Stomach (tissue), 19 donors: ENCODE data around the gene OR1L1. TPM values are rescaled to one million over a fixed set of nuclear protein-coding genes. Genes with fewer than 3 reads are reported as not detected.

Experiments
- DNase-seq, 2 donors: peaks; one replicate each; pipeline versions ENCODE4 v3.0.0 to v3.0.0-alpha.2; 2013 to 2019
- H3K27ac ChIP-seq, 5 donors: fragments of 200-600 bp in 4 of 5; sonication (generic) in 4 of 5; one replicate each; pipeline ENCODE4 v1.5.1; 2013 to 2019; ENCODE audit warnings: mild to moderate bottlenecking in 1 of 5, moderate library complexity in 1 of 5
- H3K27me3 ChIP-seq, 3 donors: fragments of 200-600 bp; sonication (generic); one replicate each; pipeline ENCODE4 v1.5.1; 2017 to 2019; ENCODE audit warnings: mixed run types in 1 of 3
- H3K36me3 ChIP-seq, 4 donors: fragments of 200-600 bp; sonication (generic); 1 replicate in 3 of 4; 2 replicates in 1 of 4; pipeline ENCODE4 v1.5.1; 2016 to 2019
- H3K4me1 ChIP-seq, 4 donors: fragments of 200-600 bp; sonication (generic); one replicate each; pipeline ENCODE4 v1.5.1; 2016 to 2019
- H3K4me3 ChIP-seq, 4 donors: fragments of 200-600 bp; sonication (generic) in 3 of 4; one replicate each; pipeline ENCODE4 v1.5.1; 2016 to 2019; ENCODE audit warnings: mild to moderate bottlenecking in 1 of 4
- H3K9me3 ChIP-seq, 4 donors: fragments of 200-600 bp; sonication (generic); one replicate each; pipeline ENCODE4 v1.5.1; 2016 to 2019
- CTCF ChIP-seq, 7 experiments: fragments of 450-650 bp in 4 of 7; fragments of 200-600 bp in 3 of 7; sonication (generic) in 3 of 7; IDR thresholded peaks; one replicate each; pipeline ENCODE4 v1.5.1; 2016 to 2019; ENCODE audit warnings: antibody characterized with exemption in 7 of 7, control low read depth in 2 of 7, mild to moderate bottlenecking in 1 of 7
- EP300 ChIP-seq: sonication (generic); formaldehyde crosslinking; IDR thresholded peaks from one replicate; pipeline ENCODE4 v1.6.1; 2017; ENCODE audit warnings: antibody characterized with exemption
- POLR2A ChIP-seq, 4 donors: fragments of 450-650 bp; IDR thresholded peaks; one replicate each; pipeline ENCODE4 v1.6.1; 2016; ENCODE audit warnings: antibody characterized with exemption in 4 of 4, control low read depth in 2 of 4, mild to moderate bottlenecking in 1 of 4, moderate library complexity in 1 of 4
- POLR2AphosphoS5 ChIP-seq, 3 donors: sonication (generic); formaldehyde crosslinking; IDR thresholded peaks; one replicate each; pipeline ENCODE4 v1.6.1; 2016; ENCODE audit warnings: antibody characterized with exemption in 3 of 3
- WGBS, 5 donors: extraction: QIAGEN DNeasy Blood & Tissue Kit in 3 of 5; methylation state at CpG; one replicate each; pipeline versions ENCODE4 v1.1.5 to v1.1.7; 2013 to 2018; 5-methylcytosine and 5-hydroxymethylcytosine counted together
- intact Hi-C: fragments of 100-400 bp; cut with DNase I; formaldehyde crosslinking; loops from one replicate; pipeline ENCODE4 v1.15.1; 2023; ENCODE audit warnings: low total_unique reads
- long read RNA-seq, 10 donors: transcript quantifications; one replicate each; lab custom pipeline, GENCODE V29; 2026
- polyA plus RNA-seq, 3 donors: library from polyadenylated mRNA; stranded (reverse); fragments of 200-250 nt; gene quantifications; one replicate each; pipeline ENCODE4 v1.2.3, GENCODE V29; 2013
- total RNA-seq, 5 donors: library from RNA; depleted of rRNA; stranded (reverse); fragments of >200 nt; gene quantifications; one replicate each; pipeline versions ENCODE4 v1.1.0 to v1.2.3, GENCODE V29; 2014 to 2016
- donor health status: healthy with polysubstance abuse.
- donor health status: Bipolar disorder and iron deficiency.
- donor health status: healthy.

The OR1L1 gene, protein sequence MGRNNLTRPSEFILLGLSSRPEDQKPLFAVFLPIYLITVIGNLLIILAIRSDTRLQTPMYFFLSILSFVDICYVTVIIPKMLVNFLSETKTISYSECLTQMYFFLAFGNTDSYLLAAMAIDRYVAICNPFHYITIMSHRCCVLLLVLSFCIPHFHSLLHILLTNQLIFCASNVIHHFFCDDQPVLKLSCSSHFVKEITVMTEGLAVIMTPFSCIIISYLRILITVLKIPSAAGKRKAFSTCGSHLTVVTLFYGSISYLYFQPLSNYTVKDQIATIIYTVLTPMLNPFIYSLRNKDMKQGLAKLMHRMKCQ
- not detected for total RNA-seq
- not detected for polyA plus RNA-seq
- long read RNA-seq, donor 1 = 0 reads
- long read RNA-seq, donor 2 = 0 reads
- long read RNA-seq, donor 3 = 0 reads
- long read RNA-seq, donor 4 = 0 reads
- long read RNA-seq, donor 5 = 0 reads
- long read RNA-seq, donor 6 = 0 reads
- long read RNA-seq, donor 7 = 0 reads
- long read RNA-seq, donor 8 = 0 reads
- long read RNA-seq, donor 9 = 0 reads
- long read RNA-seq, donor 10 = 0 reads

DNA sequence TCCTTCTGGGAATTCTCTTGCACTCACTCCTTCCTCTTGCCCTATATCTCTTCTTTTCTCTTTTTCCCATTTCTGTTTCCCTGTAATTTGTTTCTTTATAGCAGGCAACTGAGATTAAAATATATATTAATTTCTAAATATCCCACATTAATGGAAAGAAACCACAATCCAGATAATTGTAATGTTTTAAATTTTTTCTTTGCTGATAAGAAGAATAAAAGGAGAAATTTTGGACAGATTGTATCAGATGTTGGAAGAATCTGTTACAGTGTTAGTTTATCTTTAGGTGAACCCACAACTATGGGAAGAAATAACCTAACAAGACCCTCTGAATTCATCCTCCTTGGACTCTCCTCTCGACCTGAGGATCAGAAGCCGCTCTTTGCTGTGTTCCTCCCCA, at the start of gene OR1L1:
TSS of gene OR1L1 (plus strand) at position 301 of the 400 bp plus-strand sequence. CDS start at position 301, 0 bp downstream.
- Histone ChIP-seq H3K9me3 (peaks cover 0 to 8% (median 5%) of the 10 kb centered on the region in 4 donors), H3K4me1 (no peaks in the 10 kb centered on the region), H3K27me3 (no peaks in the 10 kb centered on the region), H3K36me3 (no peaks in the 10 kb centered on the region), H3K27ac (no peak within 1 kb of the TSS), H3K4me3 (no peak within 1 kb of the TSS)
- 50 to 56% (median 56%) methylated on average over 2 of the region's 2 CpGs for WGBS, 5 donors
- intact Hi-C loops = no loop called here
- DNase-seq = no peak
- TF ChIP-seq CTCF (IDR thresholded peaks at IDR 0.05) (no peak), EP300 (no peak), POLR2AphosphoS5 (IDR thresholded peaks at IDR 0.05) (no peak), POLR2A (IDR thresholded peaks at IDR 0.05) (no peak)

GRCh38 chr9:122614362-122614761, 47.2 kb upstream of the OR1L1 start, which contains the start of gene OR1Q1:
Gene OR1Q1, plus strand, starts transcription at chr9:122614738. Its CDS starts 0 bp downstream, at chr9:122614738.
- no peak for DNase-seq
- no peaks in the 10 kb centered on the region for H3K27me3 ChIP-seq
- WGBS, 5 donors = 83 to 96% (median 90%) methylated on average over 1 of the region's 1 CpG
- H3K36me3 ChIP-seq = no peaks in the 10 kb centered on the region
- H3K4me1 ChIP-seq = no peaks in the 10 kb centered on the region
- no peak within 1 kb of the TSS for H3K27ac ChIP-seq
- intact Hi-C loops = no loop called here
- peaks cover 0 to 16% (median 2%) of the 10 kb centered on the region in 4 donors for H3K9me3 ChIP-seq
- no peak for TF ChIP-seq EP300
- no peak within 1 kb of the TSS for H3K4me3 ChIP-seq

GRCh38 chr9:122619996-122620395, 41.5 kb upstream of the OR1L1 start:
- Histone ChIP-seq H3K4me1 (no peaks in the 10 kb centered on the region), H3K27ac (no peak overlapping the region), H3K9me3 (peaks cover 0 to 16% (median 2%) of the 10 kb centered on the region in 4 donors), H3K27me3 (no peaks in the 10 kb centered on the region), H3K36me3 (no peaks in the 10 kb centered on the region), H3K4me3 (no peak overlapping the region)
- intact Hi-C loops = no loop called here
- whole genome bisulfite sequencing, 5 donors = 59 to 77% (median 70%) methylated on average over 7 of the region's 7 CpGs
- TF ChIP-seq CTCF (IDR thresholded peaks at IDR 0.05) (no peak), POLR2A (IDR thresholded peaks at IDR 0.05) (no peak), POLR2AphosphoS5 (IDR thresholded peaks at IDR 0.05) (no peak), EP300 (no peak)
- no peak for DNase-seq

DNA sequence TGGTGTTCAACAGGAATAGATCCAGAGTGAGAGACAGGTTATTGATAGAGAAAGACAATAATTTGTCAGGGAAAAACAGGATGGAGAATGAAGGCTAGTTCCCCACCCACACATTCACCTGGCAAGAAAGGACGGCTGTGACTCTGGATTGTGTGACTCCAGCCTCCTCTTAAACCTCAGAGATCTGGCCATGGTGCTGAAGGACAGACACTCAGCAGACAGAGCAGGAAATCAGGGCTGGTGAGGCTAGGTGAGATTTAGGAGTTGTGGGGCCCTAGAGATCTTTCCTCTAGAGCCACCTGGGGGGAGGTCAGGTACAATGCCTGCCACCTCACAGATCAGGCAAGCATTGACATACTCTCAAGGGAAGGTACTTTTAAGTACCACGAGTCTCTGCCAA, 19.3 kb upstream of the OR1L1 start:
- H3K4me3 ChIP-seq = no peak overlapping the region
- TF ChIP-seq EP300 (no peak), POLR2AphosphoS5 (IDR thresholded peaks at IDR 0.05) (no peak), POLR2A (IDR thresholded peaks at IDR 0.05) (no peak), CTCF (IDR thresholded peaks at IDR 0.05) (no peak)
- intact Hi-C loops = no loop called here
- no peaks in the 10 kb centered on the region for H3K4me1 ChIP-seq
- H3K36me3 ChIP-seq = no peaks in the 10 kb centered on the region
- peaks cover 0 to 24% (median 13%) of the 10 kb centered on the region in 4 donors for H3K9me3 ChIP-seq
- no peak overlapping the region for H3K27ac ChIP-seq
- 27 to 49% (median 31%) methylated on average over 2 of the region's 2 CpGs for WGBS, 5 donors
- no peaks in the 10 kb centered on the region for H3K27me3 ChIP-seq
- DNase-seq = peak in 1 of 2 donors; percentile 4
